PC-9 (cell line): ENCODE results near the gene MAST1.

Source experiments
- EZH2 ChIP-seq: fragments of 200-600 bp; sonication (generic); IDR thresholded peaks from 2 replicates; pipeline ENCODE4 v1.8.0; 2017; ENCODE audit warnings: antibody characterized with exemption, low read depth
- TF ChIP-seq, protein P1 (sequence below): fragments of 200-600 bp; sonication (generic); conservative IDR thresholded peaks from 2 replicates; pipeline ENCODE4 v1.6.1; 2017; ENCODE audit warnings: mixed run types, antibody characterized with exemption, mild to moderate bottlenecking, moderate library complexity

- TF ChIP-seq, protein P1, sequence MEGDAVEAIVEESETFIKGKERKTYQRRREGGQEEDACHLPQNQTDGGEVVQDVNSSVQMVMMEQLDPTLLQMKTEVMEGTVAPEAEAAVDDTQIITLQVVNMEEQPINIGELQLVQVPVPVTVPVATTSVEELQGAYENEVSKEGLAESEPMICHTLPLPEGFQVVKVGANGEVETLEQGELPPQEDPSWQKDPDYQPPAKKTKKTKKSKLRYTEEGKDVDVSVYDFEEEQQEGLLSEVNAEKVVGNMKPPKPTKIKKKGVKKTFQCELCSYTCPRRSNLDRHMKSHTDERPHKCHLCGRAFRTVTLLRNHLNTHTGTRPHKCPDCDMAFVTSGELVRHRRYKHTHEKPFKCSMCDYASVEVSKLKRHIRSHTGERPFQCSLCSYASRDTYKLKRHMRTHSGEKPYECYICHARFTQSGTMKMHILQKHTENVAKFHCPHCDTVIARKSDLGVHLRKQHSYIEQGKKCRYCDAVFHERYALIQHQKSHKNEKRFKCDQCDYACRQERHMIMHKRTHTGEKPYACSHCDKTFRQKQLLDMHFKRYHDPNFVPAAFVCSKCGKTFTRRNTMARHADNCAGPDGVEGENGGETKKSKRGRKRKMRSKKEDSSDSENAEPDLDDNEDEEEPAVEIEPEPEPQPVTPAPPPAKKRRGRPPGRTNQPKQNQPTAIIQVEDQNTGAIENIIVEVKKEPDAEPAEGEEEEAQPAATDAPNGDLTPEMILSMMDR: no peak
- TF ChIP-seq EZH2: no peak
Measured at GRCh38 chr19:12864721-12865715, 26.7 kb downstream of the MAST1 start.
